GM18505 (cell line): ENCODE measurements around the gene TMEM135.
"Not testable (repeated sequence)": the region's sequence is repeated elsewhere in the genome, so short reads cannot be mapped to it uniquely, and the experiment has no call there.

Source experiments
- ATAC-seq: cut with Tn5 transposase; IDR thresholded peaks from one replicate; pipeline ENCODE4 v1.9.1; 2021; ENCODE audit not compliant: unreplicated experiment
- POLR2A ChIP-seq: IDR thresholded peaks from 4 replicates; pipeline ENCODE4 v1.6.1; 2011; ENCODE audit warnings: borderline replicate concordance; ENCODE audit not compliant: insufficient read depth, insufficient read length; ENCODE audit errors: extremely low read depth

TMEM135 gene

GRCh38 chr11:87037450-87038234, at the start of gene TMEM135:
Gene TMEM135, plus strand, starts transcription at chr11:87037934. Its CDS starts 112 bp downstream, at chr11:87038046.
- peak; percentile 81 for TF ChIP-seq POLR2A
- ATAC-seq: peak; percentile 99

- no peak for ATAC-seq
- no peak for TF ChIP-seq POLR2A
Measured at GRCh38 chr11:86988351-86988881, 49.3 kb upstream of the TMEM135 start.

- no peak for ATAC-seq
- TF ChIP-seq POLR2A: no peak
Measured at GRCh38 chr11:86990031-86990430, 47.7 kb upstream of the TMEM135 start.

- ATAC-seq: no peak
- no peak for TF ChIP-seq POLR2A
Measured at GRCh38 chr11:86990515-86990914, 47.2 kb upstream of the TMEM135 start.

GRCh38 chr11:86991341-86991740, 46.4 kb upstream of the TMEM135 start:
- ATAC-seq: no peak
- no peak for TF ChIP-seq POLR2A

GRCh38 chr11:86992340-86992739, 45.4 kb upstream of the TMEM135 start:
- ATAC-seq: not testable (repeated sequence)

GRCh38 chr11:86993031-86993430, 44.7 kb upstream of the TMEM135 start:
- ATAC-seq: no peak
- TF ChIP-seq POLR2A: no peak

- ATAC-seq: no peak
- TF ChIP-seq POLR2A: no peak
Measured at GRCh38 chr11:86996953-86997570, 40.7 kb upstream of the TMEM135 start.

GRCh38 chr11:86999388-86999787, 38.3 kb upstream of the TMEM135 start:
- no peak for TF ChIP-seq POLR2A
- no peak for ATAC-seq

- ATAC-seq: no peak
Measured at GRCh38 chr11:86999859-87000753, 37.6 kb upstream of the TMEM135 start.

GRCh38 chr11:87002918-87003317, 34.8 kb upstream of the TMEM135 start:
- TF ChIP-seq POLR2A: no peak
- no peak for ATAC-seq

More at GRCh38 chr11:86999859-87000753, 37.6 kb upstream of the TMEM135 start:
- TF ChIP-seq POLR2A: no peak

- not testable (repeated sequence) for ATAC-seq
Measured at GRCh38 chr11:87004281-87004680, 33.5 kb upstream of the TMEM135 start.

- no peak for ATAC-seq
- no peak for TF ChIP-seq POLR2A
Measured at GRCh38 chr11:87005569-87005921, 32.2 kb upstream of the TMEM135 start.
